GM10248 (cell line): ENCODE data around the gene RTP5.
A peak's percentile ranks its signal among the peaks of the same experiment; 100 is the strongest.

Source experiments
- CTCF ChIA-PET: fragments of 300-600 bp; sonication (Branson Sonifier 250); formaldehyde crosslinking; extraction: SDS; loops from one replicate; lab custom pipeline; 2021; ENCODE audit warnings: antibody characterized with exemption; lab: Yijun Ruan, JAX
- POLR2A ChIA-PET: fragments of 350-650 bp; sonication (Branson Sonifier 250); formaldehyde crosslinking; extraction: SDS; loops from one replicate; lab custom pipeline; 2020; ENCODE audit warnings: antibody characterized with exemption; lab: Yijun Ruan, JAX
- DNase-seq: peaks from one replicate; pipeline ENCODE4 v3.0.0; 2012; ENCODE audit errors: extremely low spot score
- CTCF ChIP-seq: IDR thresholded peaks from 2 replicates; pipeline ENCODE4 v1.5.1; 2012; ENCODE audit warnings: mild to moderate bottlenecking, low read depth; ENCODE audit errors: extremely low read depth, missing control alignments, control extremely low read depth

Gene RTP5

GRCh38 chr2:241850544-241851324, 18.8 kb upstream of the RTP5 start:
- no peak for TF ChIP-seq CTCF
- CTCF ChIA-PET = interaction anchor here (0.9 to 1.2 kb wide), 2 partner anchors 25 to 28 kb away, joined by 3 to 4 read pairs; no protein-coding TSS in a partner anchor
- POLR2A ChIA-PET = no interaction called here
- DNase-seq = peak; percentile 15

GRCh38 chr2:241851325-241852115, 18.0 kb upstream of the RTP5 start:
- CTCF ChIA-PET = no interaction called here
- POLR2A ChIA-PET = no interaction called here
- no peak for TF ChIP-seq CTCF
- DNase-seq = peak; percentile 15

GRCh38 chr2:241852116-241852980, 17.2 kb upstream of the RTP5 start:
- ChIA-PET CTCF (no interaction called here), POLR2A (no interaction called here)
- no peak for TF ChIP-seq CTCF
- DNase-seq = no peak

GRCh38 chr2:241852981-241853631, 16.4 kb upstream of the RTP5 start:
- CTCF ChIA-PET = interaction anchor here (1.9 kb wide), 1 partner anchor 25 kb away, joined by 4 read pairs; no protein-coding TSS in a partner anchor

GRCh38 chr2:241853651-241854341, 15.7 kb upstream of the RTP5 start:
- DNase-seq = peak; percentile 19
- CTCF ChIA-PET = interaction anchor here (1.9 kb wide), 1 partner anchor 25 kb away, joined by 4 read pairs; no protein-coding TSS in a partner anchor
- POLR2A ChIA-PET = no interaction called here
- no peak for TF ChIP-seq CTCF

More at GRCh38 chr2:241852981-241853631, 16.4 kb upstream of the RTP5 start:
- POLR2A ChIA-PET = no interaction called here
- peak; percentile 13 for DNase-seq
- no peak for TF ChIP-seq CTCF
